Natural killer cell (primary cell): ENCODE data around the gene APC. TPM values are rescaled to one million over a fixed set of nuclear protein-coding genes. Genes with fewer than 3 reads are reported as not detected.

Source experiments
- ATAC-seq, 3 donors: fragments of 150-1000 bp in 2 of 3; fragments of 200-7000 bp in 1 of 3; cut with Tn5 transposase; 1 replicate in 1 of 3; 2 replicates in 2 of 3; pipeline ENCODE4 v1.10.0; 2021; ENCODE audit warnings: mild to moderate bottlenecking in 2 of 3, moderate library complexity in 2 of 3
- DNase-seq, 2 donors: peaks; one replicate each; pipeline versions ENCODE4 v3.0.0 to v3.0.0-alpha.2; 2013 to 2021; ENCODE audit warnings: mixed read lengths in 1 of 2
- H3K27ac ChIP-seq: one replicate; pipeline ENCODE4 v1.5.1; 2013; ENCODE audit warnings: mild to moderate bottlenecking, low read length
- H3K27me3 ChIP-seq: one replicate; pipeline ENCODE4 v1.6.1; 2013; ENCODE audit warnings: low read length; ENCODE audit not compliant: control insufficient read depth, insufficient read depth
- H3K36me3 ChIP-seq: one replicate; pipeline ENCODE4 v1.6.1; 2013; ENCODE audit warnings: low read length; ENCODE audit not compliant: control insufficient read depth, insufficient read depth
- H3K4me1 ChIP-seq: one replicate; pipeline ENCODE4 v1.6.1; 2013; ENCODE audit warnings: low read length; ENCODE audit not compliant: control insufficient read depth, insufficient read depth
- H3K4me3 ChIP-seq: one replicate; pipeline ENCODE4 v1.5.1; 2013; ENCODE audit warnings: low read length
- H3K9me3 ChIP-seq: one replicate; pipeline ENCODE4 v1.6.1; 2013; ENCODE audit warnings: low read length; ENCODE audit not compliant: control insufficient read depth, insufficient read depth
- H3K27ac Mint-ChIP-seq, 2 donors: one replicate each; pipeline ENCODE4 v1.8.0; 2022; ENCODE audit warnings: mild to moderate bottlenecking in 2 of 2, mixed read lengths in 2 of 2, moderate library complexity in 1 of 2
- H3K27me3 Mint-ChIP-seq, 2 donors: one replicate each; pipeline ENCODE4 v1.8.0; 2022; ENCODE audit warnings: low read depth in 2 of 2, mixed read lengths in 2 of 2
- H3K36me3 Mint-ChIP-seq: one replicate; pipeline ENCODE4 v1.8.0; 2022; ENCODE audit warnings: mixed read lengths
- H3K4me1 Mint-ChIP-seq, 2 donors: one replicate each; pipeline ENCODE4 v1.8.0; 2022; ENCODE audit warnings: mixed read lengths in 2 of 2
- H3K4me3 Mint-ChIP-seq: one replicate; pipeline ENCODE4 v1.8.0; 2022; ENCODE audit warnings: mild to moderate bottlenecking, moderate library complexity, mixed read lengths
- H3K9me3 Mint-ChIP-seq, 2 donors: one replicate each; pipeline ENCODE4 v1.8.0; 2022; ENCODE audit warnings: mixed read lengths in 2 of 2
- CTCF ChIP-seq: fragments of 200-600 bp; IDR thresholded peaks from one replicate; pipeline ENCODE4 v1.8.0; 2022; ENCODE audit warnings: antibody characterized with exemption
- WGBS: methylation state at CpG from one replicate; pipeline ENCODE4 v1.1.7; 2013; ENCODE audit warnings: missing lambda C conversion rate; ENCODE audit not compliant: insufficient coverage; 5-methylcytosine and 5-hydroxymethylcytosine counted together
- intact Hi-C: fragments of 100-400 bp; cut with micrococcal nuclease; formaldehyde crosslinking; loops from one replicate; pipeline ENCODE4 v1.14.2; 2022
- total RNA-seq, 4 donors: library from RNA; stranded (reverse); fragments of 120-200 nt in 1 of 4; gene quantifications; one replicate each; pipeline versions ENCODE4 v1.2.3 to v1.2.4, GENCODE V29; 2013 to 2022

Gene APC
- total RNA-seq, 3 donors from 2014 or later (not counting 1 experiment from before 2014, with no cell fraction given), result 40.1 to 52.3 (median 49.0) TPM

GRCh38 chr5:112866739-112867138 is 129.1 kb downstream of the APC start:
- Mint-ChIP-seq H3K4me1 (peaks cover 17 to 41% of the 10 kb centered on the region in 2 donors), H3K36me3 (peaks cover 12% of the 10 kb centered on the region), H3K27ac (peak overlapping the region in 1 of 2 donors; percentile 0), H3K9me3 (no peaks in the 10 kb centered on the region), H3K27me3 (no peaks in the 10 kb centered on the region), H3K4me3 (no peak overlapping the region)
- no peak for TF ChIP-seq CTCF
- Histone ChIP-seq H3K9me3 (no peaks in the 10 kb centered on the region), H3K4me3 (no peak overlapping the region), H3K4me1 (peaks cover 14% of the 10 kb centered on the region), H3K27me3 (no peaks in the 10 kb centered on the region), H3K27ac (no peak overlapping the region), H3K36me3 (peaks cover 56% of the 10 kb centered on the region)
- intact Hi-C loops, result no loop called here
- DNase-seq (no peak), ATAC-seq (no peak)
- WGBS, result 86% methylated on average over 2 of the region's 2 CpGs

GRCh38 chr5:112867411-112867810 is 129.7 kb downstream of the APC start:
- no peaks in the 10 kb centered on the region for H3K9me3 ChIP-seq
- Mint-ChIP-seq H3K4me1 (peaks cover 14 to 34% of the 10 kb centered on the region in 2 donors), H3K4me3 (no peak overlapping the region), H3K36me3 (peaks cover 12% of the 10 kb centered on the region), H3K9me3 (no peaks in the 10 kb centered on the region), H3K27me3 (no peaks in the 10 kb centered on the region), H3K27ac (peak overlapping the region in 1 of 2 donors; percentile 0)
- peaks cover 59% of the 10 kb centered on the region for H3K36me3 ChIP-seq
- 100% methylated on average over 5 of the region's 5 CpGs for WGBS
- no peak overlapping the region for H3K27ac ChIP-seq
- no peaks in the 10 kb centered on the region for H3K27me3 ChIP-seq
- TF ChIP-seq CTCF, result no peak
- H3K4me1 ChIP-seq, result peaks cover 8% of the 10 kb centered on the region
- DNase-seq (no peak), ATAC-seq (no peak)
- H3K4me3 ChIP-seq, result no peak overlapping the region
- intact Hi-C loops, result no loop called here

- WGBS, result 93% methylated on average over 3 of the region's 3 CpGs
- Histone ChIP-seq H3K27me3 (no peaks in the 10 kb centered on the region), H3K27ac (no peak overlapping the region), H3K4me1 (no peaks in the 10 kb centered on the region), H3K4me3 (no peak overlapping the region), H3K9me3 (no peaks in the 10 kb centered on the region), H3K36me3 (peaks cover 43% of the 10 kb centered on the region)
- peaks cover 12% of the 10 kb centered on the region for H3K36me3 Mint-ChIP-seq
- no peaks in the 10 kb centered on the region for H3K27me3 Mint-ChIP-seq
- intact Hi-C loops, result no loop called here
- H3K9me3 Mint-ChIP-seq, result no peaks in the 10 kb centered on the region
- TF ChIP-seq CTCF, result no peak
- no peak for ATAC-seq
- peaks cover 0 to 15% of the 10 kb centered on the region in 2 donors for H3K4me1 Mint-ChIP-seq
- H3K4me3 Mint-ChIP-seq, result no peak overlapping the region
- H3K27ac Mint-ChIP-seq, result no peak overlapping the region
- DNase-seq, result peak in 1 of 2 donors; percentile 27
These were observed 132.3 kb downstream of the APC start for GRCh38 chr5:112869948-112870347.

- TF ChIP-seq CTCF, result no peak
- intact Hi-C loops, result no loop called here
- Mint-ChIP-seq H3K9me3 (no peaks in the 10 kb centered on the region), H3K27ac (peak overlapping the region in 1 of 2 donors; percentile 76), H3K27me3 (no peaks in the 10 kb centered on the region), H3K4me3 (no peak overlapping the region), H3K36me3 (peaks cover 12% of the 10 kb centered on the region), H3K4me1 (peaks cover 0 to 15% of the 10 kb centered on the region in 2 donors)
- ATAC-seq, result no peak
- Histone ChIP-seq H3K36me3 (peaks cover 41% of the 10 kb centered on the region), H3K27ac (no peak overlapping the region), H3K9me3 (no peaks in the 10 kb centered on the region), H3K4me3 (no peak overlapping the region), H3K27me3 (no peaks in the 10 kb centered on the region), H3K4me1 (no peaks in the 10 kb centered on the region)
- no peak for DNase-seq
- WGBS, result 61% methylated on average over 3 of the region's 3 CpGs
These were observed 133.3 kb downstream of the APC start for GRCh38 chr5:112870966-112871365.
